Measurements from ENCODE around the gene RAB26. TPM values are rescaled to one million over a fixed set of nuclear protein-coding genes. Genes with fewer than 3 reads are reported as not detected.

RAB26 gene
- total and polyA plus RNA-seq, 2 donors (not counting 1 experiment from before 2014, with no cell fraction given) = 0.43 to 2.0 TPM

DNA sequence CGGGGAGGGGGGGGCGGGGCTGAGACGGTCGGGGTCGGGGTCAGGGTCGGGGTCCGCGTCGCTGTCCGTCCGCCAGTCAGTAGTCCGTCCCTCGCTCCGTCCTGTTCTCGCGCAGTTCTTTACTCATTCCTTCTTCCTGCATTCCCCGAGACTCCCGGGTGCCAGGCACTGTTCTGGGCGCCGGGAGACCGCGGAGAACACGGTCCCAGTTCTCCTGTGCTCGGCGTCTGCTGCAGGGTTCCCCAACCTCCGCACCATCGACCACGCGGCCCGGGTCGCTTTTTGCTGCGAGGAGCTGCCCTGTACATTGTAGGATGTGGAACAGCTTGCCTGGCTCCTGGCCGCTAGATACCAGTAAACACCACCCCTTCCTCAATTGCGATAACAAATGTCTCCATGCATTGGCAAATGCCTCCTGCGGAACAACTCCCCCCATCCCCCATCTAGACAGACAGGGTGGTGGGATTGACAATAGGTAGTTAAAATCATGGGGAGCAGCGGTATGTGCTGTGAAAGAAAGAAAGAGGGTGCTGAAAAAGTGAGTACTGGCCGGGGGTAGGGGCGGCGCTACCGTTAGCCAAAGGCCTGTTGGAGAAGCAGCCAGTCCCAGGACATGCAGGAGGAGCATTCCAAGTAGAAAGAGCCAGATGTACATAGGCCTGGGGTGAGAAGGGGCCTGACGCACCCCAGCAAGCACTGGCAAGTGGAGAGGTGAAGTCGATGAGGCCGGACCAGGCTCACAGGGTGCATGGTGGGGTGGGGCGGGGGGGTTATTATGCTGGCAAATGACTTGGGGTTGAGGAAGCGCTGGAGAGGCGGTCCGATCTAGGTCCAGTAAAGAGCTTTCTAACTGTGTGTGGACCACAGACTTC is 7.8 kb downstream of the RAB26 start:
- peak overlapping the region; percentile 100 for H3K4me2 ChIP-seq (ENCODE audit: extremely low read depth, insufficient read depth, low read length)
- DNase-seq (ENCODE audit: low read depth in 2 of 2) = peak; percentile 69 to 80
- H3K27ac ChIP-seq (ENCODE audit: insufficient read depth, low read length) = peak overlapping the region; percentile 95
- H3K79me2 ChIP-seq (ENCODE audit: control insufficient read depth, insufficient read depth, low read length) = peaks cover 87% of the 10 kb centered on the region
- H3K4me3 ChIP-seq (replicated peaks in 1 of 4; ENCODE audit: control extremely low read depth in 1 of 4, insufficient read depth in 1 of 4, low read depth in 3 of 4, low read length in 4 of 4) = peak overlapping the region; percentile 76 to 98 (median 94)
- no peak overlapping the region for H2AFZ ChIP-seq (ENCODE audit: low read length)
- H3K36me3 ChIP-seq (ENCODE audit: control insufficient read depth, insufficient read depth, low read length) = peaks cover 21% of the 10 kb centered on the region
- peak overlapping the region; percentile 90 for H3K9ac ChIP-seq (ENCODE audit: insufficient read depth, low read length)
- no peaks in the 10 kb centered on the region for H3K9me3 ChIP-seq (ENCODE audit: control insufficient read depth, insufficient read depth, low read depth, low read length)
- peaks cover 11% of the 10 kb centered on the region for H4K20me1 ChIP-seq (ENCODE audit: control insufficient read depth, extremely low read depth, insufficient read depth, low read length)
- H3K27me3 ChIP-seq (ENCODE audit: control insufficient read depth, insufficient read depth, low read length) = no peaks in the 10 kb centered on the region
- TF ChIP-seq, protein P1, sequence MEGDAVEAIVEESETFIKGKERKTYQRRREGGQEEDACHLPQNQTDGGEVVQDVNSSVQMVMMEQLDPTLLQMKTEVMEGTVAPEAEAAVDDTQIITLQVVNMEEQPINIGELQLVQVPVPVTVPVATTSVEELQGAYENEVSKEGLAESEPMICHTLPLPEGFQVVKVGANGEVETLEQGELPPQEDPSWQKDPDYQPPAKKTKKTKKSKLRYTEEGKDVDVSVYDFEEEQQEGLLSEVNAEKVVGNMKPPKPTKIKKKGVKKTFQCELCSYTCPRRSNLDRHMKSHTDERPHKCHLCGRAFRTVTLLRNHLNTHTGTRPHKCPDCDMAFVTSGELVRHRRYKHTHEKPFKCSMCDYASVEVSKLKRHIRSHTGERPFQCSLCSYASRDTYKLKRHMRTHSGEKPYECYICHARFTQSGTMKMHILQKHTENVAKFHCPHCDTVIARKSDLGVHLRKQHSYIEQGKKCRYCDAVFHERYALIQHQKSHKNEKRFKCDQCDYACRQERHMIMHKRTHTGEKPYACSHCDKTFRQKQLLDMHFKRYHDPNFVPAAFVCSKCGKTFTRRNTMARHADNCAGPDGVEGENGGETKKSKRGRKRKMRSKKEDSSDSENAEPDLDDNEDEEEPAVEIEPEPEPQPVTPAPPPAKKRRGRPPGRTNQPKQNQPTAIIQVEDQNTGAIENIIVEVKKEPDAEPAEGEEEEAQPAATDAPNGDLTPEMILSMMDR (conservative IDR thresholded peaks at IDR 0.05 in 1 of 2, IDR thresholded peaks at IDR 0.05 in 1 of 2; ENCODE audit: low read depth in 1 of 2, low read length in 2 of 2) = no peak
- no peak for TF ChIP-seq EZH2 (IDR thresholded peaks at IDR 0.05; ENCODE audit: low read length, missing control alignments)
- peaks cover 51% of the 10 kb centered on the region for H3K4me1 ChIP-seq (ENCODE audit: control insufficient read depth, extremely low read depth, insufficient read depth, low read length)

DNA sequence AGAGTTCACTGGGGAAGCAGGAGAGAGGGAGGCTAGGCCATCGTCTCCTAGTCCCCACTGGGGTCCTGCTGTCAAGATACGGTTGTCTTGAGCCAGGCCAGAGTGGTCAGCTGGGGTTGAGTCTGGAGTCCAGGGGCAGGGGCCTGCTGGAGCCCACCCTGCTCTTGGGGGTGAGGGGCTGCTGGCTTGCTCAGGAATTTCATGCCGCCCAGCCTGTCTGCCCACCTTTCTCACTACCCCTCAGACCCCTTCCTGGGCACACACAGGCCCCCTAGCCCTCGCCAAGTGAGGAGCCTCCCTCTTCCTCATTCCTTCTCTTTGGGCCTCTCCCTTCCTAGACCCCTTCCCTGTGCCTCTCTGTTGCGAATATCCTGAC is 8.4 kb downstream of the RAB26 start:
- no peak for DNase-seq (ENCODE audit: low read depth in 2 of 2)
- H3K4me2 ChIP-seq (ENCODE audit: extremely low read depth, insufficient read depth, low read length) = peak overlapping the region; percentile 96
- TF ChIP-seq EZH2 (IDR thresholded peaks at IDR 0.05; ENCODE audit: low read length, missing control alignments) = no peak
- TF ChIP-seq, protein P1 (conservative IDR thresholded peaks at IDR 0.05 in 1 of 2, IDR thresholded peaks at IDR 0.05 in 1 of 2; ENCODE audit: low read depth in 1 of 2, low read length in 2 of 2) = no peak
- peaks cover 11% of the 10 kb centered on the region for H4K20me1 ChIP-seq (ENCODE audit: control insufficient read depth, extremely low read depth, insufficient read depth, low read length)
- H3K27me3 ChIP-seq (ENCODE audit: control insufficient read depth, insufficient read depth, low read length) = no peaks in the 10 kb centered on the region
- H3K9me3 ChIP-seq (ENCODE audit: control insufficient read depth, insufficient read depth, low read depth, low read length) = no peaks in the 10 kb centered on the region
- H3K4me3 ChIP-seq (replicated peaks in 1 of 4; ENCODE audit: control extremely low read depth in 1 of 4, insufficient read depth in 1 of 4, low read depth in 3 of 4, low read length in 4 of 4) = peak overlapping the region; percentile 48 to 95 (median 64)
- H2AFZ ChIP-seq (ENCODE audit: low read length) = no peak overlapping the region
- peak overlapping the region; percentile 67 for H3K9ac ChIP-seq (ENCODE audit: insufficient read depth, low read length)
- H3K4me1 ChIP-seq (ENCODE audit: control insufficient read depth, extremely low read depth, insufficient read depth, low read length) = peaks cover 48% of the 10 kb centered on the region
- H3K79me2 ChIP-seq (ENCODE audit: control insufficient read depth, insufficient read depth, low read length) = peaks cover 87% of the 10 kb centered on the region
- H3K36me3 ChIP-seq (ENCODE audit: control insufficient read depth, insufficient read depth, low read length) = peaks cover 16% of the 10 kb centered on the region
- peak overlapping the region; percentile 95 for H3K27ac ChIP-seq (ENCODE audit: insufficient read depth, low read length)

DNA sequence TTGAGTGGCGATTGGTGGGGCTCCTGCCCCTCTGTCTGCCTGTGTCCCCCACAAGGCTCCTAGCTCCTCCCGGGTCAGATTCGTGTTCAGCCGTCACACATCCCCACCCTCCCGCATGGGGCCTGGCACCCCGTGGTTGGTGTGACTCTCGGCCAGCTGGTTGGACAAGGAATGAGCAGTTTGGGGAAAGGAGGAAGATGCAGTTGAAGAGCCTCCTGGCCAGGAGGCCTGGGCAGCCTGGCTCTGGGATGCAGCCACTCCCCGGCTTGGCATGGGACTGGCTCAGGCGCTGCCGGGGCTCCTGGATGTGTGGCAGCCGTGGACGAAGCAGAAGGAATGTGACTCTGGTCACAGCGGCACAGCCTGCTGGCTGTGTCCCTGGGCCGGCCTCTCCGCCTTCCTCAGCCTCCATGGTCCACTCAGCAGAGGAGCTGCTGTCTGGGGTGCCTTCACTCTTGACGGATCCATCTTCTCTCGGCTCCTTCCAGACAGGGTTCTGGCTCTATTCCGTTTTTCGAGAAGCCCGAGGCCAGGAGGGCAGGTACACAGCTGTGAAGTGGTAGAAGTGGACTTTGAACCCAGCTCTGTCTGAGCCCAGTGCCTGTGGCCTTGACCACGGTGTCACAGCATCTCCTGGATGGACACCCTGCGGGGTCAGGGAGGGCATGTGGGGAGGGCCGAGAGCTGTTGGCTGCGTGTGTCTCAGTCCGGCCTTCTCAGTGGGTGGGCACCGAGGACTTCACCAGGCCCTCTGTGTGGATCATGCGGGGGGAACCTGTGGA is 9.2 kb downstream of the RAB26 start:
- Histone ChIP-seq H3K79me2 (ENCODE audit: control insufficient read depth, insufficient read depth, low read length) (peaks cover 87% of the 10 kb centered on the region), H3K9ac (ENCODE audit: insufficient read depth, low read length) (peak overlapping the region; percentile 67), H2AFZ (ENCODE audit: low read length) (no peak overlapping the region), H3K36me3 (ENCODE audit: control insufficient read depth, insufficient read depth, low read length) (peaks cover 13% of the 10 kb centered on the region), H4K20me1 (ENCODE audit: control insufficient read depth, extremely low read depth, insufficient read depth, low read length) (peaks cover 11% of the 10 kb centered on the region), H3K27ac (ENCODE audit: insufficient read depth, low read length) (peak overlapping the region; percentile 95), H3K27me3 (ENCODE audit: control insufficient read depth, insufficient read depth, low read length) (no peaks in the 10 kb centered on the region), H3K9me3 (ENCODE audit: control insufficient read depth, insufficient read depth, low read depth, low read length) (no peaks in the 10 kb centered on the region), H3K4me3 (replicated peaks in 1 of 4; ENCODE audit: control extremely low read depth in 1 of 4, insufficient read depth in 1 of 4, low read depth in 3 of 4, low read length in 4 of 4) (peak overlapping the region in 3 of 4 experiments; percentile 48 to 76 (median 52)), H3K4me1 (ENCODE audit: control insufficient read depth, extremely low read depth, insufficient read depth, low read length) (peaks cover 45% of the 10 kb centered on the region), H3K4me2 (ENCODE audit: extremely low read depth, insufficient read depth, low read length) (peak overlapping the region; percentile 96)
- no peak for DNase-seq (ENCODE audit: low read depth in 2 of 2)
- TF ChIP-seq, protein P1 (conservative IDR thresholded peaks at IDR 0.05 in 1 of 2, IDR thresholded peaks at IDR 0.05 in 1 of 2; ENCODE audit: low read depth in 1 of 2, low read length in 2 of 2) = no peak
- TF ChIP-seq EZH2 (IDR thresholded peaks at IDR 0.05; ENCODE audit: low read length, missing control alignments) = no peak
